CD1c-positive myeloid dendritic cell (primary cell): ENCODE results near the gene VTN.
A peak's percentile ranks its signal among the peaks of the same experiment; 100 is the strongest.
"Not testable (repeated sequence)": the region's sequence is repeated elsewhere in the genome, so short reads cannot be mapped to it uniquely, and the experiment has no call there.

Experiments used
- DNase-seq: peaks from one replicate; pipeline ENCODE4 v3.0.0-alpha.2; 2016; ENCODE audit errors: extremely low spot score

VTN gene

GRCh38 chr17:28342313-28342712, 27.8 kb downstream of the VTN start:
- DNase-seq, result no peak

- no peak for DNase-seq
These were observed 28.6 kb downstream of the VTN start for GRCh38 chr17:28341516-28341915.

DNA sequence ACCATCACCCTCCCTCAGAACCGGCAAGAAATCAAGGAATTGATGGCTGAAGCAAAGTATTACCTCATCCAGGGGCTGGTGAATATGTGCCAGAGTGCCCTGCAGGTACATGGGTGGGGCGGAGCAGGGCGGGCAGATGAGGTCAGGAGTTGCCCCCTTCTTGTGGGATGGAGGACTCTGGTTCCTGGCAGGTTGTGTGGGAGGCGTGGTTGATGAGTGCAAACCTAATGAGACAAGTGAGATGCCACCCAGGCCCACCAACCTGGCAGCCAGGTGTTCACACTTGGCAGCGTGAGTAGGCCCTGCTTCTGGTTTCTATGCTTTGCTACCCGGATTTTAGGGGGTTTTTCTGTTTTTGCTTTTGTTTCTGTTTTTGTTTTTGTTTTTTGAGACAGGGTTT, 29.7 kb downstream of the VTN start:
- DNase-seq, result no peak

GRCh38 chr17:28339431-28339830, 30.7 kb downstream of the VTN start:
- no peak for DNase-seq

DNA sequence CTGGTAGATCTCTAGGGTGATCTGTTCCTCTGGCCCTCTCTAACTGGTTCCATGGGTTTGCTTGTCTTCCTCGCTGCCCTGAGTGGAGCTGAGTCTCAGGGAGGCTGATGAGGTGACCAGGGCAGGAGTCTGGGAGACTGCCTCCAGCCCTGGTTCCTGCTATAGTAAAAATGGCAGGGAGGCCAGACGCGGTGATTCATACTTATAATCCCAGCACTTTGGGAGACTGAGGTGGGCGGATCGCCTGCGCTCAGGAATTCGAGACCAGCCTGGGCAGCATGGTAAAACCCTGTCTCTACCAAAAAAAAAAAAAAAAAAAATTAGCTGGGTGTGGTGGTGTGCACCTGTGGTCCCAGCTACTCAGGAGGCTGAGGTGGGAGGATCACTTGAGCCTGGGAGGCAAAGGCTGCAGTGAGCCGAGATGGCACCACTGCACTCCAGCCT, 31.3 kb downstream of the VTN start:
- not testable (repeated sequence) for DNase-seq

DNA sequence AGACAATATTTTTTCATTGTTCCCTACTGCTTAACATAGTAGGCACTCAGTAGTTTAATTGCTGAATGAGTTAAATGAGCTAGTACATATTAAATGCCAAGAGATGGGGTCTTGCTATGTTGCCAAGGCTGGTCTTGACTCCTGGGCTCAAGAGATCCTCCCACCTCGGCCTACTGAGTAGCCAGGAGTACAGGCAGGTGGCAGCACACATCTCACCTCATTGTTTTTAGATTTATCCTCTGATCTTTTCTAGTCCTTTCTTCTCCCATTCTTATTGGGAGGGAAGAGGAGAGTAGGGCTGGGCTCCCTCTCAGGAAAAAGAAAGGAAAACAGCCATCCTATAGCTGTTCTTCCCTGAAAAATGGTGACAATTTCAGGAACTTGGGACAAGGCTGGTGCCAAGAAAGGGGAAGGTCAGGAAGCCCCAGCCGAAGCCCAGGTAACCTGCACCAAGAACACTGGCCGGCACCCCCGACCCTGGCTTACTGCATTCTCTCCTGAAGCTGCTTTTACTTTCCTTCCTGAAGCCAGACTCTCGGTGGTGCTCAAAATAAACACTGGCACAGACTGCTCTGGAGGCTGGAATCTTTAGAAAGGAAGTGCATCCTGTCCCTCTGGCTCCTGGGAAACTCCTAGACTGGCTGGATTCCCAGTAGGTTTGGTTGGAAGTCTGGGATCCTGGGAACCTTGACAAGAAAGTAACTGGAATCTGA, 31.9 kb downstream of the VTN start:
- no peak for DNase-seq

GRCh38 chr17:28335959-28336871, 33.9 kb downstream of the VTN start:
- peak; percentile 48 for DNase-seq

- peak; percentile 99 for DNase-seq
These were observed 34.7 kb downstream of the VTN start, which contains the start of the genes IFT20 and TNFAIP1 for GRCh38 chr17:28335201-28335958. TSS of gene IFT20 (minus strand) at chr17:28335472. CDS start at chr17:28331985, 3,487 bp downstream. TSS of gene TNFAIP1 (plus strand) at chr17:28335761. CDS start at chr17:28339522, 3,761 bp downstream.

- DNase-seq, result no peak
These were observed 35.4 kb downstream of the VTN start for GRCh38 chr17:28334666-28335200.

DNA sequence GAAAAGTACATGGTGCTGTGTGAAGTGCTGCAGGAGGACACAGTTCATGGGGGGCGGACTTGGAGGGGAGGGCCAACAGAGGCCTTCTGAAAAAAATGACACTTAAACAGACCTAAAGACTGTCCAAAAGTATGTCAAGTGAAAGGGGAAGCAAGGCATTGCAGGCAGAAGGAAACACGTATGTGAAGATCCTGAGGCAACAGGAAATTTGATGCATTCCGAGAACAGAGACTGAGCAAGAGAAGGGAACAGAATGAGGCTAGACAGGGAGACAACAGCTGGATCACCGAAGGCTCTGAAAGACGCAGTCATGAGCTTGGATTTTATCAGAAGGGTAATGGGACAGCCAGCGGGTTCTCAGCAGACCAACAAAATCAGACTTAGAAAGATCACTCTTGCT, 35.9 kb downstream of the VTN start:
- DNase-seq, result peak; percentile 60

GRCh38 chr17:28333083-28333746, 36.9 kb downstream of the VTN start:
- DNase-seq, result no peak

DNA sequence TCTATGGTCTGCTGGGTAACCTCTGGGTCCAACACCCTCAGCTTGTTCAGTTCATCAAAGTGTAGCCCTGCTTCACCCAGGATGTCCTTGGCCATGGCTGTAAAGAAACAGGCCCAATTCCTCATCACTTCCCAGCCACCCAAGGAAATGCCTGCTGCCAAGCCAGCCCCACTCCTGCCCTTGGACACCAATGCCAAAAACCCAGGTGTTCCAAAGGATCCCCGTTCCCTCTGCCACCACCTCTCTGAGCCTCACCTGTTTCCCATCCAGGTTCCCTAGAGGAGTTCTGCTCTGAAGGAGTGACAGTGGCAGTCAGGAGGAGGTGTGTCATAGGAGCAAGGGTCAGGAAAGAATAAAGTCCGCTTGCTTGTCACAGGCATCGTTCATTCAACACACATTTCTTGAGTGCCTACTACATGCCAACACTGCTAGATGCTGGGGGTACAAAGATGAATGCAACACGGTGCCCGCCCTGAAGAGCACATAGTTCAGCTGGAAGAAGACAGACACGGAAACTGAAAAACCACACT, 38.2 kb downstream of the VTN start:
- DNase-seq, result no peak

DNA sequence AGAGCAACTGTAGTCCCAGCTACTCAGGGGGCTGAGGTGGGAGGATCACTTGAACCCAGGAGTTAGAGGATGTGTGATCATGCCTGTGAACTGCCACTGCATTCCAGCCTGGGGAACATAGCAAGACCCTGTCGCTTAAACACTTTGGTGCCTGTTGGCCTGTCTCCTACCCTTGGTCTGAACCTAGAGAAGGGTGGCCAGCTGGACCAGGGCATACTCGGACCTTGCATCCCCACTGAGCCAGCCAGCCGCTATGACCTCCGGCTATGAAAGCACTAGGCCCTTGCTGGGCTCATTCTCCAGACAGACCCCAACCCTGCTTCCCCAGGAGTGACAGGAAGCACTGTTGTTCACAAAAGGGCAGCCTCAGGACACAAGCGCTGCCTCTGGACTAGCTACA, 39.4 kb downstream of the VTN start:
- DNase-seq, result no peak

- DNase-seq, result no peak
These were observed 41.8 kb downstream of the VTN start for GRCh38 chr17:28328325-28328724.

DNA sequence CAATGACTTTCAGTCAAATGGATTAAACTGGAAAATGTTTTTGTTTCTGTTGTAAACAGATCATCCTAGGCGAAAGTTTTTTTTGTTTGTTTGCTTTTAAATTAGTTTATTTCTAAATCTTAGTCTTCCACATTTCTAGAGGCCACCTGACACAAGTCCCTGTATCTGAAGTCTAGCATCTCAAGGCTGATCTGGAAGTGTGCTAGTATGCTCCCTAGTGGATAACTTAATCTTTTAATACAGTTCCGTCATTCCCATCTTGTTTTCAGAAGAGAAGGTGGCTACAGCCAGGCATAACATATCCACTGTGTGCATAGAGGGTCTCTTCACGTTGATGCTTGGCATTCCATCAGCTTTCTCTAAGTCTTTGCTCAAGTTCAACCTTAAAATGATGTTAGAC, 42.4 kb downstream of the VTN start:
- no peak for DNase-seq

DNA sequence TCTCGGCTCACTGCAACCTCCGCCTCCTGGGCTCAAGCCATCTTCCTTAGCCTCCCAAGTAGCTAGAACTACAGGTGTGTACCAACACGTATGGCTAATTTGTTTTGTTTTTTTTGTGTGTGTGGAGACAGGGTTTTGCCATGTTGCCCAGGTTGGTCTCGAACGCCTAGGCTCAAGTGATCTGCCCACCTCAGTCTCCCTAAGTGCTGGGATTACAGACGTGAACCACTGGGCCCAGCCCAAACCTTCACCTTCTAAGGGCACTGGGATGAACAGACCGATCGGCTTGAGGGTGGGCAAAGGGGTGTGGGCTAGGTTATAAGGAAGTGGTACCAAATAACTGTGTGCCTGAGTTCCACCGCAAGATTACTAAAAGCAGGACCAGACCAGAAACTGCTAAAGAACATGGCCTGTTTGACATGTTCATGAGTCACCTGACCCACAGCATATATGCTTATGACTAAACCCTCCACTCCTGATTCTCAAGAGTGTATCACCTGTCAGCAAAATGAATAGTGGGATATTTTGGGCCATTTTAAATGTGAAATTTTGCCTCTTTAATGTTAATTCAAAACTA, 43.0 kb downstream of the VTN start:
- no peak for DNase-seq

- DNase-seq, result no peak
These were observed 44.0 kb downstream of the VTN start for GRCh38 chr17:28326114-28326513.

- DNase-seq, result no peak
These were observed 44.9 kb downstream of the VTN start for GRCh38 chr17:28325211-28325610.

DNA sequence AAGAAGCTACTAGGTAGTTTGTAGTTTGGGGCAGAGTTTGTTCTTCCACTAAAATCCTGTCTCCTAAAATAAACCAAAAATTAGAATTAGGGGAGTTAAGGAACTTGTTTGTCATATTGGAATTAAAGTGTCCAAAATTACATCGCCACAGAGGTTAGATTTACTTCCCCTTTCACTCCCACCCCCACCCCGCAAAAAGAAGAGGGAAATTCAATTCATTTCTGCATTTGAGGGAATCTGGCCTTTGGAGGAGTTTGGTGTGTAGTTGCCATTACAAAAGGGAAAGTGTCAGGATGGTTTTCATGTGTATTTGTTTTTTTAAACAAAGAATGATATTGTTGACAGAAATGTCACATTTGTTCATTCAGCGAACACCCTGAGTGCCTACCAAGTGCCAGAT, 45.3 kb downstream of the VTN start:
- peak; percentile 75 for DNase-seq

GRCh38 chr17:28324267-28324745, 45.8 kb downstream of the VTN start:
- no peak for DNase-seq
